Stimulated activated naive CD4-positive, alpha-beta T cell (primary cell): ENCODE measurements around the gene C10orf53.

ENCODE experiments used
- DNase-seq, 6 experiments: peaks; one replicate each; lab custom pipeline; 2025; lab: John Stamatoyannopoulos, UW

The C10orf53 gene

DNA sequence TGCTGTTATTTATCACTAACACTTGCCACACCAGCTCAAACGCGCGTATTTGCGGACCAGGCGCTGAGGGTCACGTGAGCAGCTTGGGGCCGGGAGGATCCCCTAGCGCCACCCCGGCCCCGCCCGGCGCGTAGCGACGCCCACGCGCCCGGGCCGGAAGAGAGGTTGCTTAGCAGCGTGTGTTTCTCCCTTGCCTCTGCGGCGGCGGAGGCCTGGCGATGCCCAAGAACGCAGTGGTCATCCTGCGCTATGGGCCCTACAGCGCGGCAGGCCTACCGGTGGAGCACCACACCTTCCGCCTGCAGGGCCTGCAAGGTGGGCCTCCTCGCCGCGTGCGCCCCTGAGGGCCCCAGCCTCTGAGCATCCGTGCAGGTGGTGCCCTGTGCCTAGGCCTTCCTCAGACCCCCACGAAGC is at the start of gene C10orf53:
C10orf53 (plus strand) TSS at position 172 of the 414 bp plus-strand sequence; CDS start at position 219, 47 bp downstream.
- no peak for DNase-seq

DNA sequence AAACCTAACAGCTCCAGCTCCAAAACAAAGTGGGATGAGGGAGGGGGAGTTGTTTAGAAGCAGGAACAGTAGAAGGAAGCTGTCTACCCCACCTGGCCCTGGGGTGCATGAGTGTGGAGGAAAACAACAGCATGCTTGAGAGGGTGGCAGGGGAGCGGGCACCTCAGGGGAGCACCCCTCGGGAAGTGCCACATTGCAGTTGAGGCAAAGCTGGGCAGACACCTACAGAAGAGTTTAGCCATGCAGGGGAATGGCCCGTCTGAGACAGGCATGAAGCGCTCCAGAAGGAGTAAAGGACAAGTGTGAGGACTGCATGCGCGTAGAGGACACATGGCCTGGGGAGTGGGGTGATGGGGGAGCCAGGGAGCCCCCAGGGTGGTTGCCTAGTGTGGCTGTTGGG is 47.5 kb upstream of the C10orf53 start:
- DNase-seq, result no peak

GRCh38 chr10:49632406-49633317 is 46.8 kb upstream of the C10orf53 start:
- DNase-seq, result no peak

GRCh38 chr10:49633327-49634068 is 46.0 kb upstream of the C10orf53 start:
- DNase-seq, result no peak

DNA sequence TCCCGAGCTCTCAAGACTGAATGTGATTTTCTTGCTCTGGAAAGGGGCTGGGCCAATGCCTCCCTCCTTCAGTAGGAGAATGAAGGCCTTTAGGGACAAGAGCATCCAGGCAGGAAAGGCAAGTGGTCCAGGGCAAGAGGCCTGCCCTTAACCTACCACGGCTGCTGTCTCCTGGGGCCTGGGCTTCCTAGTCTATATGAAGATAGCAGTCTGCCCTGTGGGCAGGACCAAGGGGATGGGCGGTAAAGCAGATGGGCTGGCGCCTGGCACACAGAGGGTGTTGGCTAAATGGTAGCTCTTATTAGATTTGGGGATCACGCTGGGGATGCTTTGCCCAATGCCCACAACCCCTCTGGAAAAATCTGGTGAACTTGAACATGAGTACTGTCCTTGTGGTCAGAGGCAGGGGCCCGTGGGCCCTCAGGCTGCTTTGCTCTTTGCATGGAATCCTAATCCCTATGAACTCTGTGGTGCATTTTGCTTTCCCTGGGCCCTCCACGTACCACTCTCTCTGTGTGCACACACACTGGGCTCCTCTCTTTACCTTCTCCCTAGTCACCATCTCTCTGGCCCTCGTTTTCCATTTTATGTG is 45.3 kb upstream of the C10orf53 start:
- DNase-seq, result no peak

GRCh38 chr10:49642311-49642710 is 37.1 kb upstream of the C10orf53 start:
- DNase-seq, result no peak

DNA sequence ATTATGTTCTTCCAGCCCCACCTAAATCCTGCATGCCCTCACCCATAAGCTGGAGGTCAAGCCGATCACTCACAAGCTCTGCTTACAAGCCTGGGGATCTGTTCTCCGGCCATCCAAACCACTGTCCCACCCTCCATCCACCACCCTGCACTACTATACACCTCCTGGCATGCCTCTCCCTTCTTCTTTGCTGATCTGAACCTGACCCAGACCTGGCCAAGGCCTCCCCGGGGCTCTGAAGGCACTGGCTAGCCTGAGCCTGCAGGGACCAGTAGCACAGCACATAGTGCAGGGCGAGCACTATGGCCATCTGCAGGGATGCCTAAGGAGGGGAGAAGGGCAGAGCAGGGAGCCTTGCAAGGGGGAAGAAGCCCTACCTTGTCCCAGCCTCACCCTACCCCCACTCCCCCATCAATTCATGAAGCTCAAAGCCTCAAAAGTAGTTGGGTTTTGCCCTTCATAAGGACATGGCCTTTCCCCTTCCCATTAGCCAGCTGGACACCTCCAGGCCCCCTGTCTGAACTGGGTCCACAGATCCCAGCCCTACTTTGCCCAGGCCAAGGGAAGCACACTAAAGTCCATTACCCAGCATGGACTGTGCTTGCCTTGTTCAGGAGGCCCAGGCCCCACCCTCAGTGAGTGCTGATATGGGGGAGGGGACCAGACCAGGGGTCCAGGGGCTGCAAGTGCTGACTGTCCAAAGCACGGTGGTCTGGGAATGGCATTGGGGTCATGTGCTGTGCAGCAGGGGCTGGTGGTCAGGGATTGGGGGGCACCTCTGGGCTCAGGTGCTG is 36.0 kb upstream of the C10orf53 start:
- no peak for DNase-seq

- DNase-seq, result no peak
Measured at GRCh38 chr10:49644035-49644646, 35.3 kb upstream of the C10orf53 start.

DNA sequence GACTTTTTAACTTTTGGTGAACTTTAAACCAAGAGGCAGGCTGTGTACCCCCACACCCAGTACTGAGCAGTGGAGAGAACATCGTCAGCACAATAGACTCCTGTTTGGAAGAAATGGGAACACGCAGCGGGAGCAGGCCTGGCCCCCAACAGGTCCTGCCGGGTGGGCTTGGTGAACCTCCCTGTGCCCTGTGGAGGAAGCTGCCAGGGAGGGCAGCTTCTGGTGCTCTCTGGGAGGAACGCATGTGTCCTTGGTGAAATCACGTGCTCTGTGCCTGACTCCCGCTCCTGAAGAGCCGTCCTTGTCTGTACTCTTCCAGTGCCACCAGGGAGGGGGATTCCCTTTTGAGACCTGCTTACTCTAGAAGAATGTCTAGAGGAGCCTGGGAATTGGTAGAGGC is 34.0 kb upstream of the C10orf53 start:
- no peak for DNase-seq

DNA sequence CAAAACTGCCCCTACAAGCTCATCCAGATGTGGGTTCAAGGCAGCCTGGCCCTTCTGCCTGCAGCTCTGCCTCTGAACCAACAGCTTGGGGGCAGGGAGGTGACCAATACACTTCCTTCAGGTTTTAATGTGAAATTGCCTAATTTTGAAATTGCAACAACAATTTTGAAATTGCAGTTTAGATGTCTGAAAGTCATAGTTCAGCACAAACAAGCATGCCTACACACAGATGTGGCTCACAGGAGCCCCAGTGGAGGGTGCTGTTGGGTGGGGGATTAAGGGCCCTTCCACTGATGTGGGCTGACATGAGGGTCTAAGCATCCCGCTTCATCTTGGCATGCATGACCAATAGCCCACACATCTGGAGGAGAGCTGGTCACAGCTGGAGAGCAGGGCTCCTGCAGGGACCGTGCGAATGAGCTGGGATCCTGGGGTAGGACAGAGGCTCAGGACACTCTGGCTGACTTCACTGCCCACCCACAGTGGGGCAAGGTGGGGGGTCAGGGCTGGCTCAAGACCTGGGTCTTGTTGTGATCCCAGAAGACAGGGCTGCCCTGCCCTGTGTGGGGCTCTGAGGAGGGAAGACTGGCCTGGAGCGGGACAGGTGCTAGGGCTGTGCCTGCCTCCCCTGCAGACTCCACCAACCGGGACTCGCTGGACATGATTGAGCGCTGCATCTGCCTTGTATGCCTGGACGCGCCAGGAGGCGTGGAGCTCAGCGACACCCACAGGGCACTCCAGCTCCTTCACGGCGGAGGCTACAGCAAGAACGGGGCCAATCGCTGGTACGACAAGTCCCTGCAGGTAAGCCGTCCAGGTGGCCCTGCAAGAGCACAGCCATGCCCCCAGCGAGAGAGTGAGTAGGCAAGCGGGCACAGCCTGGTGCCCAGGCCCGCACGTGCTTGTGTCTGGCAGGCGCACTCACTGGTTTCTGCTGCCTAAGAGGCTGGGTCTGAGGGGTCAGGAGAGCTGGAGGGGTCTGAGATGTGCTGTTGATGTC is 33.3 kb upstream of the C10orf53 start:
- DNase-seq, result no peak

DNA sequence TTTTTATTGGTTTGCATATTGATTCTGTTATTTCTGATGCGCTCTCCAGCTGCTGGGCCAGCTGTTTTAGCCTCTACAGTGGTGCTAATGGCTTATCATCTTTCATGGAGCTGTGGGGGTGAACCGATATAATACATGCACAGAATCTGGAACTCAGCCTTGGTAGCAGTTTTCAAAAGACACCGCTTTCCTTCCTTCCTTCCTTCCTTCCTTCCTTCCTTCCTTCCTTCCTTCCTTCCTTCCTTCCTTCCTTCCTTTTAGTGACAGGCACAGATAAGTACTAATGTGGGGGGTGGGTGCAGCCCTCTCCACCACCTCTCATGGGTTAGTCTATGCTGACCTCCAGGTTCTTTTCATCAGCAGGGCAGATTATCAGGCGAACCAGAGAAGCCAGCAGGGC is 31.9 kb upstream of the C10orf53 start:
- no peak for DNase-seq

GRCh38 chr10:49647985-49648795 is 31.3 kb upstream of the C10orf53 start:
- no peak for DNase-seq

DNA sequence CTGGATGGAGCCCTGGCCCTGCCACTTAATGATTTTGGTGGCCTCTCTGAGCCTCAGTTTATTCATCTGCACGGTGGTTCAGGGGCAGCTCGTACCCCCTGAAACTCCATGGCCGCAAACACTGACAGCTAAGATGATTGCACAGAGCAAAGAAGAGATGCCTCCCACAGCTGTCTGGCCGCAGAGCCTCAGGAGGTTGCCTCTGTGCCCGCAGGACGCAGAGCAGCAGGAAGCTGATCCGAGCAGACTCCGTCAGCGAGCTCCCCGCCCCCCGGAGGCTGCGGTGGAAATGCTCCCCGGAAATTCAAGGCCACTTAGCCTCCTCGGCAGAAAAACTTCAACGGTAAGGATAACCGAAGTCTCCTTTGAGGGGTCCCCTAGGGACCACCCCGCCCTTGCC is 30.2 kb upstream of the C10orf53 start:
- no peak for DNase-seq

DNA sequence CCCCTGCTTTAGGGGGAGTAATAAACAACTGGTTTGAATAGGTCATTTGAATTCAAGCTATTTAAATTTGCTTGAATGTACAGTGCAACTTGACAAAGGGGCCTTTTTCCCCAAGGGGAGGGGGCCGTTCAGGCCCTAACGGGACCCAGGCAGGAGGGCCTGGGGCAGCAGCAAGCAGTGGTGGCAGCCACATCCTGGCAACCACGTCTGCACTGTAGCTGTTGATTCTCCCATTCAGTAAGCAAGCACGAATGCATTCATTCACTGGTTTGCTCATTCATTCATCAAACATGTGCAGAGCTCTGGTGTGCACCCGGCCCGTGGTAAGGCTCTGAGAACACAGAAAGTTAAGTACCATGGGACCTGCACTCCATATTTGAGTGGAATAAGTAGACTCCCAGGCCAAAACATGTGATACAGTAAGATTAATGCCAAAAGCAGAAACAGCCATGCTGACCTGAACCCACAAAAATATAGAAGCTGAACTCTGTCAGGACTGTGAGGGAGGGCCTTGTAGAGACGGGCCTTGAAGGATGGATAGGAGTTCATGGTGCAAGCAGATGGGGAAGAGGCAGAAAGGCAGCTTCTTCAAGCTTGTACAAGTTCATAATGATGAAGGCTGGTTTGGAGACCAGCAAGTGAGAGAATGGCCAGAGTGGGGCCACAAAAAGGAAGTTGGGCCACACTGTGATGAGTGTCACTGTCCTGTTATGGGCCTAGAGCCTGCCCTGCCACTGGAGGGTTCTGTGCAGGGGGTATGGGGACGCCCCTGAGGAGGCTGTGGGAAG is 29.3 kb upstream of the C10orf53 start:
- DNase-seq, result no peak

- DNase-seq, result no peak
Measured at GRCh38 chr10:49650724-49651034, 28.8 kb upstream of the C10orf53 start.

DNA sequence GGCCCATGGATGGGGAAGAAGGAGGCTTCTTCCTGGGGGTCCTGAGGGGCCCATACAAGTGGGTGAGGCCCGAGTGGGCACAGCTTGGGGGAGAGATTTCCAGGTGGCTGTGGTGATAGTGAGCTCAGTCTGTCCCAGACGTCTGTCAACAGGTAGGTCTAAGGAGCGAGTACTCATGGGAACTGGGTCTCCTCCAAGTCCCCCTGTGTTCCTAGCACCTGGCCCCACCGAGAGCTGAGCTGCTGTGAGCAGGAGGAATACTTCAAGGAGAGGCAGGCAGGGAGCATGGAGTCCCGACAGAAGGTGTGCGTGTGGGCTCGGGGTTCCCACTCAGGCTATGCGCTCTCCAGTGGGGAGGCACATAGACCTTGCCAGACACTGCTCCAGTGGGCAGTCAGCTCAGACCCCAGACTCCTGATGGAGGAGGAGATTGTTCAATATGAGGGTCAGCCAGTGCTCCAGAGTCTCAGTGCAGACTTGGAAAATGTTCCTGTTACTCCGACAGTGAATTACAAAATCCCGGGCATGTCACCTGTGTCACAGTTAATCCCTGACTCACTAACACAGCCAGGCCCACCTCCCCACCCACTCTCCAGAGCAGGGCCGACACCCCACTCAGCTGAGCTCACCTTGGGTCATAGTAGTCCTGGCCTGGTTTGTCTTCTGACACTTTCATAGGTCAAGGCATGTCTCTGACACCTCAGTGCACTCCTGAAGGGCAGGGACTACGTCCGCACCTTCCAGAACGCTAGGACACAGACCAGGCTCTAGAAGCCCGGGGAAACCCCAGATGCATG is 28.2 kb upstream of the C10orf53 start:
- DNase-seq, result no peak

- DNase-seq, result no peak
Measured at GRCh38 chr10:49651917-49652316, 27.5 kb upstream of the C10orf53 start.
